Activated T-helper 9 cell treated with anti-CD3 and anti-CD28 coated beads, Interleukin-2, amount 50 U/mL, for 16 hours (primary cell): ENCODE data around the gene ILK.

ENCODE experiments used
- DNase-seq: peaks from one replicate; pipeline ENCODE4 v3.0.0-alpha.2; 2020; ENCODE audit warnings: low read depth

The ILK gene

GRCh38 chr11:6606471-6607189, 3.1 kb downstream of the ILK start:
- DNase-seq: peak; percentile 23

DNA sequence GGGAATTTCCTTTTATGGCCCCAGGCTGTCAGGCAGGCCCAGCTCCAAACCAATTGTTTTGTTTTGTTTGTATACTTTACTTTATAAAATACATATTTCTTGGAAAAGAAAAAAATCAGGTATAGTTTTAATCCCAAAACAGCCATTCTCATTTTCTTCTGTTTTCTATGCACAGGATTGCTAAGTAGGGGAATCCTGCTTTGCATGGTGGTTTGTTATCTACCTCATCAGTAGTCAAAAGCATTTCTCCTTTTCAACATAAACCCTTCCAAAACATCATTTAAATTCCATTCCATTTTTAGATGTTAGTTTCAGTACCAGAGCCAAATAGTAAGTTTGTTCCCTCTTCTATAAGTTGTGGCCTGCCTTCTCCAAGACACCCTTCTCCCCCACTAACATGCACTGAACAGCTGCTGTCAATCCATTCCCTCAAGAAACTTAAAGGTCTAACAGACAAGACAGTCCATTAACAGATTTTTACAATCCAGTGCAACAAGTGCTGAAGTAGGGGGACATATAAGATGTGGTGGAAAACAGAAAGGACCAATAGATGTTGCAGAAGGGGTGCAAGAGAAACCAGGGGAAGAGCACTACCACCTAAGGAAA, 3.7 kb downstream of the ILK start:
- DNase-seq: no peak

- no peak for DNase-seq
Measured at GRCh38 chr11:6608011-6608410, 4.4 kb downstream of the ILK start.

- DNase-seq: no peak
Measured at GRCh38 chr11:6608726-6609501, 5.3 kb downstream of the ILK start.

GRCh38 chr11:6609502-6610015, 6.0 kb downstream of the ILK start:
- DNase-seq: no peak

- no peak for DNase-seq
Measured at GRCh38 chr11:6610591-6610990, 7.0 kb downstream of the ILK start.

DNA sequence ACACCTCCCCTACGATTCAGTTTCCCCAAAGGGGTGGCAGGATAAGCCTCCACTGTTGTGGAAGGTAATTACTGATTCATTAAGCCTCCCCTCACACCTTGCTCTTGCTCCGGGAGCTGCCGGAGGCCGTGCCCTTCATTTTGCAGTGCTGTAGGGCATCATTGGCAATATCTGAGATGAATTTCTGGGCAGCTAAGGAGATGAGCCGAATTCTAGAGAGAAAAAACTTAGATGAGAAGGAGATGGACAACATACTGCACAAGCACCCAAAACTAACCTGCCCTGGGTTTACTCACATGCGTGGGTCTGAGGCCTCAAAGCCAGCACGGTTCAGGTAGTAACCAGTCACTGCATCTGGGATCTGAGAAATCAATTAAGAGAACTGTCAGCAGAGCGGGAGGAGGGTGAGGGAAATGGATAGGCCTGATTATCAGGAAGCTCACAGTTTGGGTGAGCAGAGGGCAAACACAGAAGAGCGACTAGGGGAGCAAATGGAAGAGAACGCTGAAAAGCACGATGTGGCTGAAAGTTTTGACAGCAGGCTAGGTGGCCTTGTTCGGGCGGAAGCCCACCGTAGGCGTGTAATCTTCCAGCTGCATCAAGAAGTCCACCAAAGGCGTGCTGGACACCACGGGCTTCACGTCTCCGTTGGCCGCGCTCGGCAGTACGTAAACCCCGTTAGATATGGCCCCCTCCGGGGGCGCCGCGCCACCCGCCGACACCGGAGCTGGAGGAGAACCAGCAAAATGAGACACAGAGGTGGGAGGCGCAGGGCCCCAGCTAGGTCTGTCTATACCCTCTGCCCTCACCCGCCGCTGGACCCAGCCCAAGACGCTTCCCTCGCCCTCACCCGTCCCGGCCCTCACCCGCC, 7.8 kb downstream of the ILK start:
- DNase-seq: peak; percentile 20

GRCh38 chr11:6611963-6612212, 8.3 kb downstream of the ILK start:
- DNase-seq: no peak

GRCh38 chr11:6612213-6613041, 8.9 kb downstream of the ILK start, which contains the start of gene TAF10:
Gene TAF10 (minus strand): TSS chr11:6612216. CDS start chr11:6612189, 27 bp downstream.
- DNase-seq: peak; percentile 92

GRCh38 chr11:6613496-6613895, 9.9 kb downstream of the ILK start:
- DNase-seq: no peak

DNA sequence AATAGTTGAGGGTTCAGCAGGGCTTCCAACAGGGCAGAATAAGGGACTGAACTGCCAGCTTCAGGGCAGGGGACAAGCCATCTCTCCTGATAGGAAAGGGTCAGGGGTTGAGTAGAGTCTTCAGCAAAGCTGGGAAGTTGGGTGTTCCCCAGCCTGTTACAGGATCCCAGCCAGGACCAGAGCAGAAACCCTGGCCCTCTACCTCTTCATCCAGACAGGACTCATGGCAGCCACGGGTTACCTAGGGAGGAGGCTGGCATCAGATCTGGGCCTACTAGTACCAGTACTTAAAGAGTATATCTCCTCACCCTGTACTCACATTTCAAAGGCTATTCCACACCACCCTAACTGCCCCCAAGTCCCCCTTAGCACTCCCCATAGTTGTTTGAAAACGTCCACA, 10.9 kb downstream of the ILK start:
- no peak for DNase-seq

GRCh38 chr11:6615046-6615445, 11.5 kb downstream of the ILK start:
- no peak for DNase-seq

DNA sequence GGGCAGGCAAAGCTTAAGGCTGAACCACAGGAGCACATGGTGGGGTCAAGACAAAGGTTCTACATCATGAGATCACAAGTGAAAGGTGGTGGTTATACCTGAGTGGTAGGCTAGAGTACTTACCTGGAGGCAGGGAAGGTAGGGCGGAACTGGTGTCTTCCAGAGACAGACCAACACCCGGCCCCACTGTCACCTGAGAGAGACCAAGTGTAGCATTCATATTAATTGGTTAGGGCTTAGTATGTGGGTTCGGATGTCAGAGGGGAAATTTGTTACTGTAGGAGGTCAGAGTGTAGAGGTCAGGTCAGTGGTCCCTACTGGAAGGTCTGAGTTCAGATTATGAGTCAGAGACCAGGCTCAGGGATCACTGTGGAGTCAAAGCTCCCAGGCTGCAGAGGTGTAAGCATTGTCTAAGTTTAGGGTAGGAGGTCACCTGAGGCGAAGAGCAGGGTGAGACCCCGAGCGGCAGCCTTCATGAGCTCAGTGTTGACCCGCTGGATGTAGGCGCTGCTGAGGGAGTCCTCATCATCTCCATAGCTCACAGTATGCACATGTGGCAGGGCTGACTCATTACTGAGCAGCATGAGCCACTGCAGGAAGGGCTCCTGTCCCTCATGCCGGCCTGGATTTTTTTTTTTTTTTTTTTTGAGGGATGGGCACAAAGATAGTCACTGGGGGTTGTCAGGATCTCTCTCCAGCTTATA, 12.5 kb downstream of the ILK start:
- DNase-seq: no peak

DNA sequence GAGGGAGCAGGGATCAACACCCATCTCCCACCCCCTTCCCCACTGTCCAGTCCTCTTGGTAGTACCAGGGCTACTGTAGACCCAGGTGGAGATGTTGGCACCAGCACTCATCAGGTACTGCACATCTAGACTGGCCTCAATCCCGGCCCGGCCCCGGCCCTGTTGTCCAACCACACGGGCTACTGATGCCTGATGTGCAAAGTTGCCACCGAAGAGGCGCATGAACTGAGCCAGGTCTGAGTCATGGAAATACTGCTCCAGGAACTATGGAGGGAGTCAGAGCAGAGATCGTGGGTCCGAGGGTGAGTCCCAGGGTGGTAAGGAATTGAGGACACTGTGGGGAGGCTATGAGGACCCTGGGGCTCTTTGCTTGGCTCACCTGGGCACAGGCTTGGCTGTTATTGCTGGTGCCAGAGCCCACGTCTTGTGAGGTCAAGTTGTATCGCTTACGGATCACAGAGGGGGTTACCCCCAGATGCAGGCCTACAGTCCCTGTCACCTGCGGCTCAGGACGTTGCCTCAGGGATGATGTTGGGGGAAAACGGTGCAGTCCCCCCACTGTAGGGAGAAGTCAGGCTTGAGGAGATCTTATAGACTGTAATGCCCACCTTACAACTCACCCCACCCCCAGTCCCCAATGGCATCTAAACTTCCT, 13.1 kb downstream of the ILK start:
- no peak for DNase-seq

GRCh38 chr11:6617315-6617781, 13.8 kb downstream of the ILK start:
- DNase-seq: no peak

GRCh38 chr11:6618117-6619003, 14.8 kb downstream of the ILK start:
- peak; percentile 57 for DNase-seq

DNA sequence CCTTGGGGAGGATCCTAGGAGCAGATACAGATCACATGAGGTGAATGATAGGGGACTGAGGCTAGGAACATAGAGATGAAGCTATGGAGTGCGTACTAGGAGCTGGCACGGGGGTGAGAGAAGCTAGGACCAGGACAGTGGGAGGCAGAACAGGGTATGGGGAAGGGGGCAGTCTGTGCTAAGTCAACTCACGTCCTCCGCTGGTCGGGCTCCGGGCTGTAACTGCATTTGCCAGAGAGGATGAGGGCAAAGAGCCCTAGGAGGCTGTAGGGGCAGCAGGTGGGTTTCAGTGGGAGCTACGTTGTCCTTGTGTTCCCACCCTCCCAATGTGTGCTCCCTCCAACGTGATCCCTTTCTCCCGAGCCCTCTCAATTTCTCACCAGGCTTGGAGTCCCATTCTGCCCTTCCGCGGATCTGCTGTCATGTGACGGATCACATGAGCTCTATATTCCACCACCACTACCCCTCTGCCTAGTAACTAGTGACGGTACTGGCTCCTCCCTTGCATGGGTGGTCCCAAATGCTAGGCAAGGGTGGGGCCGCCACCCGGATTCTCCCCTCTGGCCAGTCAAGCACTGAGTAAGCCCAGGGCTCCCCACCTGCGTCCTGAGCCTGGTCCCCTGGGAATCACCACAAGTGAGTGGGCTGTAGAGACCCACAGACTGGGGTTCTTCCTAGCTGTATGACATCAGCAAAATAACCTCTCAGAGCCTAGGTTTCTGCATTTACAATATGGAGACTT, 15.6 kb downstream of the ILK start, which contains the start of gene TPP1:
TPP1 (minus strand) TSS at position 419 of the 742 bp plus-strand sequence; CDS start at position 397, 22 bp downstream.
- peak; percentile 79 for DNase-seq

DNA sequence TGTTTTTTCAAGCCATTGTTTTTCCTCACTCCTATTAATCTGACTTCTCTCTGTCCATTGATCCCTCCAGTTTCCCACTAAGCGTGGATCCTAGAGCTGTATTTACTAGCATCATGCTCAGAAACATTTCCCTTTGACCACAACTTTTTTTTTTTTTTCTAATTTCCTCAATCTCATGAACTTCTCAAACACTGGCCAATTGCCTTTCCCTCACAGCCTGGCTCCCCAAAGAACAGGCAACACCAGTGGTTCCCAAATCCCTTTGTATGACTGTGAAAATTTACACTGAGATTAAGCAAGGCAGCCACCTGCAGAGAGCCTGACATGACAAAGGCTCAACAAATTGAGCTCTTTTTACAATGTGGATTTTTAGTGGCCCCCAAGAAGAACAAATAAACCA, 17.1 kb downstream of the ILK start:
- no peak for DNase-seq
